ENCODE data around the gene SPEG. TPM values are rescaled to one million over a fixed set of nuclear protein-coding genes. Genes with fewer than 3 reads are reported as not detected.

Gene SPEG
- total RNA-seq, 4 donors from 2014 or later, result 12.4 to 28.9 (median 17.7) TPM

- peak in 2 of 3 donors; percentile 94 to 98 for TF ChIP-seq CTCF (IDR thresholded peaks at IDR 0.05)
- DNase-seq (ENCODE audit: low spot score) (peak; percentile 49), ATAC-seq (ENCODE audit: low FRiP score) (peak; percentile 82)
Measured at GRCh38 chr2:219530048-219530963, 95.7 kb downstream of the SPEG start.

- ATAC-seq (ENCODE audit: low FRiP score), result no peak
- no peak for TF ChIP-seq CTCF (IDR thresholded peaks at IDR 0.05)
- no peak for DNase-seq (ENCODE audit: low spot score)
Measured at GRCh38 chr2:219531639-219532377, 97.2 kb downstream of the SPEG start.

- TF ChIP-seq CTCF (IDR thresholded peaks at IDR 0.05), result no peak
- ATAC-seq (ENCODE audit: low FRiP score), result no peak
- no peak for DNase-seq (ENCODE audit: low spot score)
Measured at GRCh38 chr2:219532378-219532649, 97.7 kb downstream of the SPEG start.

GRCh38 chr2:219533930-219534661, 99.5 kb downstream of the SPEG start:
- DNase-seq (ENCODE audit: low spot score) (no peak), ATAC-seq (ENCODE audit: low FRiP score) (no peak)
- TF ChIP-seq CTCF (IDR thresholded peaks at IDR 0.05), result no peak

GRCh38 chr2:219536425-219536824, 101.8 kb downstream of the SPEG start:
- TF ChIP-seq CTCF (IDR thresholded peaks at IDR 0.05), result no peak
- DNase-seq (ENCODE audit: low spot score), result no peak
- ATAC-seq (ENCODE audit: low FRiP score), result no peak

- DNase-seq (ENCODE audit: low spot score) (no peak), ATAC-seq (ENCODE audit: low FRiP score) (no peak)
- no peak for TF ChIP-seq CTCF (IDR thresholded peaks at IDR 0.05)
Measured at GRCh38 chr2:219536967-219537366, 102.3 kb downstream of the SPEG start.
